Smooth muscle cell (in vitro differentiated cells): ENCODE measurements around the gene TOPBP1. TPM values are rescaled to one million over a fixed set of nuclear protein-coding genes. Genes with fewer than 3 reads are reported as not detected.
"Not testable (repeated sequence)": the region's sequence is repeated elsewhere in the genome, so short reads cannot be mapped to it uniquely, and the experiment has no call there.

ENCODE experiments used
- DNase-seq: peaks from one replicate; lab custom pipeline; 2025; ENCODE audit not compliant: unreplicated experiment; lab: John Stamatoyannopoulos, UW
- H2AFZ ChIP-seq: fragments of 200-600 bp; sonication (generic); 2 replicates; pipeline ENCODE4 v1.6.0; 2016; ENCODE audit warnings: antibody characterized with exemption, low read depth, mild to moderate bottlenecking
- H3F3A ChIP-seq: fragments of 200-600 bp; sonication (generic); 2 replicates; pipeline ENCODE4 v1.6.0; 2017; ENCODE audit warnings: antibody characterized with exemption, low read depth
- H3K27ac ChIP-seq: fragments of 200-600 bp; sonication (generic); 2 replicates; pipeline ENCODE4 v1.5.1; 2016; ENCODE audit warnings: low read depth, mild to moderate bottlenecking
- H3K27me3 ChIP-seq: fragments of 200-600 bp; sonication (generic); 2 replicates; pipeline ENCODE4 v1.6.1; 2016; ENCODE audit warnings: low read depth, mild to moderate bottlenecking
- H3K36me3 ChIP-seq: fragments of 200-600 bp; sonication (generic); 2 replicates; pipeline ENCODE4 v1.5.1; 2016; ENCODE audit warnings: low read depth
- H3K4me1 ChIP-seq: fragments of 200-600 bp; sonication (generic); 2 replicates; pipeline ENCODE4 v1.5.1; 2016; ENCODE audit warnings: low read depth
- H3K4me2 ChIP-seq: fragments of 200-600 bp; sonication (generic); 2 replicates; pipeline ENCODE4 v1.6.0; 2016; ENCODE audit warnings: mild to moderate bottlenecking
- H3K4me3 ChIP-seq: fragments of 200-600 bp; sonication (generic); 2 replicates; pipeline ENCODE4 v1.5.1; 2016; ENCODE audit warnings: mild to moderate bottlenecking
- H3K79me2 ChIP-seq: fragments of 200-600 bp; sonication (generic); 2 replicates; pipeline ENCODE4 v1.6.0; 2016; ENCODE audit warnings: low read depth, mild to moderate bottlenecking
- H3K9ac ChIP-seq: fragments of 200-600 bp; sonication (generic); 2 replicates; pipeline ENCODE4 v1.6.0; 2016; ENCODE audit warnings: low read depth
- H3K9me3 ChIP-seq: fragments of 200-600 bp; sonication (generic); replicated peaks from 2 replicates; pipeline ENCODE4 v1.5.1; 2016; ENCODE audit warnings: low read depth
- H4K20me1 ChIP-seq: fragments of 200-600 bp; sonication (generic); 2 replicates; pipeline ENCODE4 v1.6.0; 2016; ENCODE audit warnings: low read depth
- CTCF ChIP-seq: fragments of 200-600 bp; sonication (generic); IDR thresholded peaks from 2 replicates; pipeline ENCODE4 v1.5.1; 2017; ENCODE audit warnings: borderline replicate concordance, mild to moderate bottlenecking, antibody characterized with exemption; ENCODE audit not compliant: insufficient read depth, poor library complexity, severe bottlenecking
- WGBS: methylation state at CpG from one replicate; pipeline ENCODE4 v1.1.7; 2016; ENCODE audit warnings: low lambda C conversion rate; 5-methylcytosine and 5-hydroxymethylcytosine counted together
- polyA plus RNA-seq: library from polyadenylated mRNA; unstranded; fragments of >200 nt; fragmentation: Nextera tagmentation; extraction: Ambion mirVana; gene quantifications from 2 replicates; pipeline ENCODE4 v1.2.1, GENCODE V29; 2016
- total RNA-seq: library from RNA; depleted of rRNA; stranded (reverse); fragments of >200 nt; gene quantifications from 2 replicates; pipeline ENCODE4 v1.2.3, GENCODE V29; 2014

The TOPBP1 gene
- total and polyA plus RNA-seq, 2 experiments from 2014 or later = 8.3 to 27.5 TPM

GRCh38 chr3:133672461-133672860, 10.7 kb upstream of the TOPBP1 start:
- no peak overlapping the region for H3K4me2 ChIP-seq
- peaks cover 47% of the 10 kb centered on the region for H3K27me3 ChIP-seq
- DNase-seq = no peak
- H4K20me1 ChIP-seq = no peaks in the 10 kb centered on the region
- 86% methylated on average over 2 of the region's 2 CpGs for whole genome bisulfite sequencing
- H2AFZ ChIP-seq = no peak overlapping the region
- no peak for TF ChIP-seq CTCF
- no peak overlapping the region for H3K9ac ChIP-seq
- no peak overlapping the region for H3K4me3 ChIP-seq
- H3K36me3 ChIP-seq = no peaks in the 10 kb centered on the region
- no peaks in the 10 kb centered on the region for H3K79me2 ChIP-seq
- no peak overlapping the region for H3K27ac ChIP-seq
- H3K4me1 ChIP-seq = no peaks in the 10 kb centered on the region
- no peaks in the 10 kb centered on the region for H3K9me3 ChIP-seq
- no peaks in the 10 kb centered on the region for H3F3A ChIP-seq

- no peaks in the 10 kb centered on the region for H3K4me1 ChIP-seq
- peaks cover 39% of the 10 kb centered on the region for H3K27me3 ChIP-seq
- no peak overlapping the region for H3K4me3 ChIP-seq
- WGBS = 89% methylated on average over 3 of the region's 3 CpGs
- H3F3A ChIP-seq = no peaks in the 10 kb centered on the region
- H3K36me3 ChIP-seq = no peaks in the 10 kb centered on the region
- H3K27ac ChIP-seq = no peak overlapping the region
- TF ChIP-seq CTCF = no peak
- no peaks in the 10 kb centered on the region for H4K20me1 ChIP-seq
- H2AFZ ChIP-seq = no peak overlapping the region
- DNase-seq = no peak
- no peaks in the 10 kb centered on the region for H3K9me3 ChIP-seq
- H3K79me2 ChIP-seq = no peaks in the 10 kb centered on the region
- no peak overlapping the region for H3K4me2 ChIP-seq
- no peak overlapping the region for H3K9ac ChIP-seq
These were observed 8.8 kb upstream of the TOPBP1 start for GRCh38 chr3:133670525-133670995.

GRCh38 chr3:133669949-133670524, 8.3 kb upstream of the TOPBP1 start:
- H3F3A ChIP-seq = no peaks in the 10 kb centered on the region
- no peak overlapping the region for H3K27ac ChIP-seq
- no peaks in the 10 kb centered on the region for H3K36me3 ChIP-seq
- no peak overlapping the region for H3K9ac ChIP-seq
- H2AFZ ChIP-seq = no peak overlapping the region
- H3K4me1 ChIP-seq = no peaks in the 10 kb centered on the region
- WGBS = 99% methylated on average over 4 of the region's 4 CpGs
- H3K9me3 ChIP-seq = no peaks in the 10 kb centered on the region
- no peaks in the 10 kb centered on the region for H4K20me1 ChIP-seq
- H3K4me2 ChIP-seq = no peak overlapping the region
- H3K79me2 ChIP-seq = no peaks in the 10 kb centered on the region
- H3K4me3 ChIP-seq = no peak overlapping the region
- peaks cover 33% of the 10 kb centered on the region for H3K27me3 ChIP-seq
- no peak for TF ChIP-seq CTCF
- DNase-seq = no peak

- peaks cover 4% of the 10 kb centered on the region for H3K27me3 ChIP-seq
- H3K9me3 ChIP-seq = no peaks in the 10 kb centered on the region
These were observed 5.4 kb upstream of the TOPBP1 start for GRCh38 chr3:133667118-133667517.

GRCh38 chr3:133665188-133665587, 3.4 kb upstream of the TOPBP1 start:
- not testable (repeated sequence) for H2AFZ ChIP-seq, DNase-seq, H3K9me3 ChIP-seq, H3K9ac ChIP-seq, H3K4me3 ChIP-seq, H3K27ac ChIP-seq, H3F3A ChIP-seq, H3K4me2 ChIP-seq, H4K20me1 ChIP-seq, H3K36me3 ChIP-seq, H3K27me3 ChIP-seq
- H3K4me1 ChIP-seq = peaks cover 18% of the 10 kb centered on the region
- 98% methylated on average over 3 of the region's 3 CpGs for WGBS
- peaks cover 35% of the 10 kb centered on the region for H3K79me2 ChIP-seq

More at GRCh38 chr3:133667118-133667517, 5.4 kb upstream of the TOPBP1 start:
- Histone ChIP-seq H3K4me2 (no peak overlapping the region), H3K4me3 (no peak overlapping the region), H3K79me2 (peaks cover 15% of the 10 kb centered on the region), H2AFZ (no peak overlapping the region), H3K9ac (no peak overlapping the region), H3K27ac (no peak overlapping the region), H3K4me1 (peaks cover 8% of the 10 kb centered on the region), H3F3A (no peaks in the 10 kb centered on the region), H3K36me3 (no peaks in the 10 kb centered on the region), H4K20me1 (no peaks in the 10 kb centered on the region)
- no peak for TF ChIP-seq CTCF
- no peak for DNase-seq
- 97% methylated on average over 2 of the region's 2 CpGs for WGBS
